BJ (cell line): ENCODE data around the gene RASL10B. TPM values are rescaled to one million over a fixed set of nuclear protein-coding genes. Genes with fewer than 3 reads are reported as not detected.

ENCODE experiments used
- CTCF ChIA-PET: fragments of 350-600 bp; formaldehyde crosslinking; extraction: SDS; loops from one replicate; lab custom pipeline; 2021; ENCODE audit warnings: antibody characterized with exemption, inconsistent platforms; lab: Yijun Ruan, JAX
- POLR2A ChIA-PET: fragments of 300-600 bp; sonication (Branson Sonifier 250); formaldehyde crosslinking; extraction: SDS; loops from one replicate; lab custom pipeline; 2021; ENCODE audit warnings: antibody characterized with exemption; lab: Charles Lee
- DNase-seq: peaks from one replicate; pipeline ENCODE4 v3.0.0-alpha.2; 2011; ENCODE audit warnings: low read depth
- H3K27me3 ChIP-seq: 2 replicates; pipeline ENCODE4 v1.6.0; 2011; ENCODE audit warnings: low read length; ENCODE audit not compliant: control insufficient read depth, insufficient read depth
- H3K36me3 ChIP-seq: 2 replicates; pipeline ENCODE4 v1.5.1; 2011; ENCODE audit warnings: low read length; ENCODE audit not compliant: control insufficient read depth, insufficient read depth
- H3K4me3 ChIP-seq: 2 replicates; pipeline ENCODE4 v1.5.1; 2011; ENCODE audit warnings: low read depth, mild to moderate bottlenecking, control low read depth, low read length
- polyA plus RNA-seq: library from polyadenylated mRNA; depleted of rRNA; stranded (reverse); fragments of >200 nt; gene quantifications from 2 replicates; pipeline ENCODE4 v1.2.3, GENCODE V29; 2011; rRNA removed
- TF ChIP-seq, protein P1 (sequence below): IDR thresholded peaks from 2 replicates; pipeline ENCODE4 v1.5.1; 2011; ENCODE audit warnings: low read depth, mild to moderate bottlenecking, control low read depth, inconsistent platforms, low read length, moderate library complexity; ENCODE audit not compliant: insufficient read depth

The RASL10B gene
- polyA plus RNA-seq, 1 experiment = 4.5 TPM

DNA sequence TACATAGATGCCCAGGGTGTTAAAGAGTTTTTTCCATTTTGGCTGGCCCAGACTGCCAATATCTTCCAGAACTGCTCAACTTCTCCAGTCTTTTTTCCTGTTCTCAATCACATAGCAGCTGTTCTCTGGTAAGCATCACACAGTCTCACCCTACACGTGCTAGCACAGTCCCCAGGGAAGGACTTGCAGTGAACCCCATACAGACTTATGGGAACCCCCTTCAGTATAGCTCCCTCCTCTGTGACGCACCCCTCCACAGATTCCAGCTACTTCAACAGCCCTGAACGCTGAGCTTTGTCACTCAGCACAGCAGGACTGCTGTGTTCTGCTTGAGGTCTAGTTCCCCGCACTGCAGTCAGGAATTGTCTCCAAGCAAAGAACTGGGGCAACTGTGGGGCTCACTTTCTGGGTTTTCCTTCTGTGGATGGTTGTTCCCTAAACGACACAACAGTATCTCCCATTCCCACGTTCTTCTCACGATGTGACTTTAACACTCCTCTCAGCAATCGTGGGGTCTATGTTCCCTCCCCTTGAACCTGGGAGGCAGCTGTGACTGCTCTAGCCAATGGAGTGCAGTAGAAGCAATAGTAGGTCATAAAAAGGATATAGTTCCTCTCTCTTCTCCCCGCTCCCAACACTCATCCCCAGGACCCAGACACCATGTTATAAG, 60.4 kb downstream of the RASL10B start:
- Histone ChIP-seq H3K4me3 (no peak overlapping the region), H3K27me3 (peaks cover 28% of the 10 kb centered on the region), H3K36me3 (no peaks in the 10 kb centered on the region)
- TF ChIP-seq, protein P1, sequence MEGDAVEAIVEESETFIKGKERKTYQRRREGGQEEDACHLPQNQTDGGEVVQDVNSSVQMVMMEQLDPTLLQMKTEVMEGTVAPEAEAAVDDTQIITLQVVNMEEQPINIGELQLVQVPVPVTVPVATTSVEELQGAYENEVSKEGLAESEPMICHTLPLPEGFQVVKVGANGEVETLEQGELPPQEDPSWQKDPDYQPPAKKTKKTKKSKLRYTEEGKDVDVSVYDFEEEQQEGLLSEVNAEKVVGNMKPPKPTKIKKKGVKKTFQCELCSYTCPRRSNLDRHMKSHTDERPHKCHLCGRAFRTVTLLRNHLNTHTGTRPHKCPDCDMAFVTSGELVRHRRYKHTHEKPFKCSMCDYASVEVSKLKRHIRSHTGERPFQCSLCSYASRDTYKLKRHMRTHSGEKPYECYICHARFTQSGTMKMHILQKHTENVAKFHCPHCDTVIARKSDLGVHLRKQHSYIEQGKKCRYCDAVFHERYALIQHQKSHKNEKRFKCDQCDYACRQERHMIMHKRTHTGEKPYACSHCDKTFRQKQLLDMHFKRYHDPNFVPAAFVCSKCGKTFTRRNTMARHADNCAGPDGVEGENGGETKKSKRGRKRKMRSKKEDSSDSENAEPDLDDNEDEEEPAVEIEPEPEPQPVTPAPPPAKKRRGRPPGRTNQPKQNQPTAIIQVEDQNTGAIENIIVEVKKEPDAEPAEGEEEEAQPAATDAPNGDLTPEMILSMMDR = no peak
- CTCF ChIA-PET = interaction anchor here (4.7 kb wide), 1 partner anchor 27 kb away, joined by 44 read pairs; no protein-coding TSS in a partner anchor
- DNase-seq = no peak
- POLR2A ChIA-PET = interaction anchor here (0.5 kb wide), 1 partner anchor 325 kb away, joined by 3 read pairs; no protein-coding TSS in a partner anchor

Other genes starting within 250 kb of the RASL10B start
- not detected in 2 replicates for gene SLFN12L, start 194.0 kb upstream of the RASL10B start, polyA plus RNA-seq
- not detected in 2 replicates for gene SLFN14, start 170.8 kb upstream of the RASL10B start, polyA plus RNA-seq
- gene PEX12, start 153.1 kb upstream of the RASL10B start, polyA plus RNA-seq = 8.5 and 11.0 TPM in 2 replicates
- 122 and 151 TPM in 2 replicates for gene AP2B1, start 144.3 kb upstream of the RASL10B start, polyA plus RNA-seq
- not detected in 2 replicates for gene GAS2L2, start 21.6 kb downstream of the RASL10B start, polyA plus RNA-seq
- not detected in 2 replicates for gene C17orf50, start 29.2 kb downstream of the RASL10B start, polyA plus RNA-seq
- 0.15 and 0.28 TPM in 2 replicates for gene MMP28, start 64.0 kb downstream of the RASL10B start, polyA plus RNA-seq
- gene TAF15, start 77.8 kb downstream of the RASL10B start, polyA plus RNA-seq = 27.4 and 49.6 TPM in 2 replicates
- not detected in 2 replicates for gene HEATR9, start 137.3 kb downstream of the RASL10B start, polyA plus RNA-seq
- 0.16 TPM in 2 replicates for gene CCL5, start 148.7 kb downstream of the RASL10B start, polyA plus RNA-seq
- 0.17 and 0.20 TPM in 2 replicates for gene RDM1, start 199.1 kb downstream of the RASL10B start, polyA plus RNA-seq
- not detected in 2 replicates for gene LYZL6, start 212.1 kb downstream of the RASL10B start, polyA plus RNA-seq
- not detected in 2 replicates for gene CCL16, start 249.9 kb downstream of the RASL10B start, polyA plus RNA-seq